Adrenal gland (tissue), 5 donors: ENCODE measurements around the gene TPSG1.

Experiments used
- POLR2A ChIP-seq, 2 donors: fragments of 450-650 bp; IDR thresholded peaks; one replicate each; pipeline ENCODE4 v1.6.1; 2017; ENCODE audit warnings: antibody characterized with exemption in 2 of 2, mild to moderate bottlenecking in 2 of 2, moderate library complexity in 1 of 2
- TF ChIP-seq, protein P1 (sequence below), 6 experiments: fragments of 450-650 bp in 4 of 6; fragments of 200-600 bp in 2 of 6; sonication (generic) in 1 of 6; IDR thresholded peaks; 1 replicate in 5 of 6; 2 replicates in 1 of 6; pipeline versions ENCODE4 v1.5.1 to v1.8.0; 2016 to 2021; ENCODE audit warnings: antibody characterized with exemption in 6 of 6, mild to moderate bottlenecking in 2 of 6, moderate library complexity in 1 of 6
- donor health status: DM: no; HTN: no; CAD: no.

DNA sequence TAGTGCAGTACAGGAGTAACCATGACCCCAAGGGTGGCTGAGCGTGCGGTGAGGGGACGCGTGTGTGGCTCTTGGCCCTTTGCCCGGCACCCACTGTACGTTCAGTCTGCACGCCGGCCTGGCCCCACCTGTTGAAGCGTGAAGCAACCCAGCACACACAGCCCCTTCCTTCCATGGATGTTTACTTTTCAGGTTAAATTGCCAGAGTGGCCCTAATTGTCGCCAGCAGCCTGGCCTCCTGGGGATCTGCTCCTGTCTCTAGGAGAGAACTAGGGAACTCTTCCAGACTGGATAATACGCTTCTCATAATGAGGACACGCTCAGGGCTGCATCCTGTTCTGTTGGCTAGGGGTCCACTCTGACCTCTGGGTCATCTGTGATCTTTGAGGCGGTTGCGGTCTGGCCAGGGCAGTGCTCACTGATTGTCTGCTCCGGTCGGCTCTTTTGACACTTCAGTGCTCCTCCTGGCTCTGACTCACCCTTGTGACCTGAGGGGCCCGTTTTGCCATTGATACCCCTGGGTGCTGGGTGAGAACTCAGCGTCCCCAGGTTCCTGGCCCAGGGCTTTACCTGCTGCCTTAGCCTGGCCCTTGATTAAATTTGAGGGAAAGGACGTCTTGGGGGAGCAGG is 27.7 kb downstream of the TPSG1 start:
- TF ChIP-seq, protein P1, sequence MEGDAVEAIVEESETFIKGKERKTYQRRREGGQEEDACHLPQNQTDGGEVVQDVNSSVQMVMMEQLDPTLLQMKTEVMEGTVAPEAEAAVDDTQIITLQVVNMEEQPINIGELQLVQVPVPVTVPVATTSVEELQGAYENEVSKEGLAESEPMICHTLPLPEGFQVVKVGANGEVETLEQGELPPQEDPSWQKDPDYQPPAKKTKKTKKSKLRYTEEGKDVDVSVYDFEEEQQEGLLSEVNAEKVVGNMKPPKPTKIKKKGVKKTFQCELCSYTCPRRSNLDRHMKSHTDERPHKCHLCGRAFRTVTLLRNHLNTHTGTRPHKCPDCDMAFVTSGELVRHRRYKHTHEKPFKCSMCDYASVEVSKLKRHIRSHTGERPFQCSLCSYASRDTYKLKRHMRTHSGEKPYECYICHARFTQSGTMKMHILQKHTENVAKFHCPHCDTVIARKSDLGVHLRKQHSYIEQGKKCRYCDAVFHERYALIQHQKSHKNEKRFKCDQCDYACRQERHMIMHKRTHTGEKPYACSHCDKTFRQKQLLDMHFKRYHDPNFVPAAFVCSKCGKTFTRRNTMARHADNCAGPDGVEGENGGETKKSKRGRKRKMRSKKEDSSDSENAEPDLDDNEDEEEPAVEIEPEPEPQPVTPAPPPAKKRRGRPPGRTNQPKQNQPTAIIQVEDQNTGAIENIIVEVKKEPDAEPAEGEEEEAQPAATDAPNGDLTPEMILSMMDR (IDR thresholded peaks at IDR 0.05) = no peak
- no peak for TF ChIP-seq POLR2A (IDR thresholded peaks at IDR 0.05)
